RWPE2 (cell line): ENCODE measurements around the gene FARS2.

Source experiments
- ATAC-seq: fragments of 200-7000 bp; cut with Tn5 transposase; 3 replicates; pipeline ENCODE4 v1.9.1; 2021; ENCODE audit warnings: low read depth
- DNase-seq: peaks from one replicate; pipeline ENCODE4 v3.0.0-alpha.2; 2020; ENCODE audit warnings: low spot score
- H3K27ac ChIP-seq: fragments of 450-650 bp; 2 replicates; pipeline ENCODE4 v1.5.1; 2017; ENCODE audit warnings: mild to moderate bottlenecking; ENCODE audit not compliant: poor library complexity, severe bottlenecking
- H3K27me3 ChIP-seq: fragments of 250-450 bp; sonication (Bioruptor Pico); 2 replicates; pipeline ENCODE4 v1.5.1; 2021; ENCODE audit warnings: mild to moderate bottlenecking, moderate library complexity; ENCODE audit not compliant: insufficient read depth, poor library complexity, severe bottlenecking
- H3K36me3 ChIP-seq: fragments of 250-450 bp; sonication (Bioruptor Pico); 2 replicates; pipeline ENCODE4 v1.5.1; 2020; ENCODE audit warnings: low read depth, mild to moderate bottlenecking, moderate library complexity
- H3K4me1 ChIP-seq: fragments of 250-450 bp; sonication (Bioruptor Pico); 2 replicates; pipeline ENCODE4 v1.5.1; 2021; ENCODE audit warnings: mild to moderate bottlenecking, moderate library complexity; ENCODE audit not compliant: insufficient read depth, poor library complexity, severe bottlenecking
- H3K4me3 ChIP-seq: fragments of 250-450 bp; sonication (Bioruptor Pico); 2 replicates; pipeline ENCODE4 v1.5.1; 2021; ENCODE audit warnings: mild to moderate bottlenecking, moderate library complexity; ENCODE audit not compliant: severe bottlenecking
- H3K9me3 ChIP-seq: fragments of 250-450 bp; sonication (Bioruptor Pico); 2 replicates; pipeline ENCODE4 v1.5.1; 2021; ENCODE audit warnings: mild to moderate bottlenecking, moderate library complexity; ENCODE audit not compliant: severe bottlenecking
- TF ChIP-seq, protein P1 (sequence below): fragments of 450-650 bp; IDR thresholded peaks from one replicate; pipeline ENCODE4 v1.5.1; 2017; ENCODE audit warnings: mild to moderate bottlenecking, moderate library complexity; ENCODE audit not compliant: poor library complexity, severe bottlenecking

The FARS2 gene

DNA sequence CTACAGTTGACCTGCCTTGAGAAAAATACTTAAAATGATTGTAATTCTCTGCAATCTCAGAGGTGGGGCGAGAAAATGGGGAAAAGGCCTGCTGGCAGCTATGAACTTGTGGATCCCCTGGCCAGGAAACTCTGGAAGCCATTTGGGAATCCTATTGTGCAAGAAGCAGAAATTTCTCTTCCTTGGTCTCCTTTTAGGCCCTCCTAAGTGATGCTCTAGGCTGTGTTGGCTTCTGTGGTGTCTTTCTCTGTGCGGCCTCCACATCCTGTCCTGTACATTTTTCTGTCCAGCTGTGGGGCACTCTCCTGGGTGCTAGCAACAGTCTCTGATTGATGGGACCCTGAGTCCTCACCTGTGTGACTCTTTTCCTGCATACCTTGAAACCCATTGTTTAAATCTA lies 290.9 kb downstream of the FARS2 start:
- H3K4me3 ChIP-seq, result no peak overlapping the region
- no peaks in the 10 kb centered on the region for H3K36me3 ChIP-seq
- DNase-seq, result no peak
- H3K9me3 ChIP-seq, result no peaks in the 10 kb centered on the region
- no peak for ATAC-seq
- TF ChIP-seq, protein P1, sequence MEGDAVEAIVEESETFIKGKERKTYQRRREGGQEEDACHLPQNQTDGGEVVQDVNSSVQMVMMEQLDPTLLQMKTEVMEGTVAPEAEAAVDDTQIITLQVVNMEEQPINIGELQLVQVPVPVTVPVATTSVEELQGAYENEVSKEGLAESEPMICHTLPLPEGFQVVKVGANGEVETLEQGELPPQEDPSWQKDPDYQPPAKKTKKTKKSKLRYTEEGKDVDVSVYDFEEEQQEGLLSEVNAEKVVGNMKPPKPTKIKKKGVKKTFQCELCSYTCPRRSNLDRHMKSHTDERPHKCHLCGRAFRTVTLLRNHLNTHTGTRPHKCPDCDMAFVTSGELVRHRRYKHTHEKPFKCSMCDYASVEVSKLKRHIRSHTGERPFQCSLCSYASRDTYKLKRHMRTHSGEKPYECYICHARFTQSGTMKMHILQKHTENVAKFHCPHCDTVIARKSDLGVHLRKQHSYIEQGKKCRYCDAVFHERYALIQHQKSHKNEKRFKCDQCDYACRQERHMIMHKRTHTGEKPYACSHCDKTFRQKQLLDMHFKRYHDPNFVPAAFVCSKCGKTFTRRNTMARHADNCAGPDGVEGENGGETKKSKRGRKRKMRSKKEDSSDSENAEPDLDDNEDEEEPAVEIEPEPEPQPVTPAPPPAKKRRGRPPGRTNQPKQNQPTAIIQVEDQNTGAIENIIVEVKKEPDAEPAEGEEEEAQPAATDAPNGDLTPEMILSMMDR, result no peak
- H3K27ac ChIP-seq, result no peak overlapping the region
- H3K27me3 ChIP-seq, result no peaks in the 10 kb centered on the region
- no peaks in the 10 kb centered on the region for H3K4me1 ChIP-seq

DNA sequence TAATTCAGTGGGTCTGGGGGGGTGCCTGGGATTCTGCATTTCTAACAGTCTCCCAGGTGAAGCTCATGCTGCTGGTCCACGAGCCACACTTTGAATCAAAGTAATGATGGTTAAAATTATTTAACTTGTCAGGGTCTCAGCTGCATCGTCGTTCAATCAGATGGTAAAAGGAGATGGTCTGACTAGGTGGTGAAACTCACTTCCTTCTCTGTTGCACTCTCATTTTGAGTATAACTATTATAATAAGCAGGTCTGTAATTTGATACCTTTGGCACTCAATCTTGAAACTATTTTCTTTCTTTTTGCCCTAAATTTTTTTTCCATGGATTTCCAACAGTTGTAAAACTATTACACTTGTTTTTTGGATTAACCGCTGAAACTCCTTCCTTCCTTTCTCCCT lies 292.5 kb downstream of the FARS2 start:
- H3K27ac ChIP-seq, result no peak overlapping the region
- DNase-seq (no peak), ATAC-seq (no peak)
- H3K4me1 ChIP-seq, result no peaks in the 10 kb centered on the region
- no peaks in the 10 kb centered on the region for H3K36me3 ChIP-seq
- no peaks in the 10 kb centered on the region for H3K9me3 ChIP-seq
- no peak overlapping the region for H3K4me3 ChIP-seq
- TF ChIP-seq, protein P1, result no peak
- no peaks in the 10 kb centered on the region for H3K27me3 ChIP-seq

DNA sequence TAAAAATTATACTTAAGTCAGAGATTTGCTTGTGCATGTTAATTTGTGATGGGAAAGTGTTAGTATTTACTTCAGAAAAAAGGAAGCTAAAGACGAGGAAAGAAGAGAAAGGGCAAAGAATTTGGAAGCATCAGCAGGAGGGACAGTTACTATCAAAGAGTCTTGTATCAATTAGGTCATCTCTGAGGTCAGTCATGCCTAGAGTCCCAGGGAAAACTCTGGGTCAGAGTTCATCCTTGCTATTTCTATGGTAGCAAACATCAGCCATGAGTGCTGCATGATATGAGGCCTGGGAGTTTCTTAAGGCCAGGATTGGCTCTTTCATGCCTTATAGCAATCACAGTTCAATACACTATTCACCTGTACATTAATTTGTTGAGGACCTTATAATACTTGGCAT lies 292.9 kb downstream of the FARS2 start:
- Histone ChIP-seq H3K27ac (no peak overlapping the region), H3K9me3 (no peaks in the 10 kb centered on the region), H3K36me3 (no peaks in the 10 kb centered on the region), H3K4me1 (no peaks in the 10 kb centered on the region), H3K4me3 (no peak overlapping the region), H3K27me3 (no peaks in the 10 kb centered on the region)
- DNase-seq (no peak), ATAC-seq (no peak)
- TF ChIP-seq, protein P1, result no peak

DNA sequence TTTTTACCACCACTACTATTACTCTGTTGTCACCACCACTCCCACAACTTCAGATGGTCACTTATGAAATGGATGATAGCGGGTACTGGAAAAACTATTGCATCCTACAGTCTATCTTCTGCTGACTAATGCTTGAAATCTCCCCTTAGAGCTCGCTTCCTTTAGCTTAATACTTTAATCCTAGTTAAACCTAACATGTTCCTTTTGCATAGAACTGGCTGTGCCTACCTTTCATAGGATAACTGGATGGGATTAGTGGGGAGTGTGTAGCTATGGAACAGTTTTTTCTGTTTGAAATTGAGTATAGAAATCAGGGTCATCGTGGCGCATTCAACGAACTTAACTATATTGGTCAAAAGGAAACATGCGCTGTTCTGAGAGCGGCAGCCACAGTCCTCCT lies 294.7 kb downstream of the FARS2 start:
- Histone ChIP-seq H3K27me3 (no peaks in the 10 kb centered on the region), H3K9me3 (no peaks in the 10 kb centered on the region), H3K27ac (no peak overlapping the region), H3K36me3 (no peaks in the 10 kb centered on the region), H3K4me3 (no peak overlapping the region), H3K4me1 (no peaks in the 10 kb centered on the region)
- TF ChIP-seq, protein P1, result no peak
- no peak for ATAC-seq
- no peak for DNase-seq

DNA sequence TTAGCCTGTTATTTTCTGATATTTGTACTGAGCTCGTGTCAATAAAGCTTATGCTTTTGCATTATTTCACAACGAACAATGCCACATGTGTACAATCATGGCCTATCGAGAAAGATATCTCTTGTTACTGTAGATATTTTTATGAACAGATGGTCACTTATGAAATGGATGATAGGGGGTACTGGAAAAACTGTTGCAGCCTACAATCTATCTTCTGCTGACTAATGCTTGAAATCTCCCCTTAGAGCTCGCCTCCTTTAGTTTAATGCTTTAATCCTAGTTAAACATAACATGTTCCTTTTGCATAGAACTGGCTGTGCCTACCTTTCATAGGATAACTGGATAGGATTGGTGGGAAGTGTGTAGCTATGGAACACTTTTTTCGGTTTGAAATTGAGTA lies 296.2 kb downstream of the FARS2 start:
- H3K27ac ChIP-seq, result no peak overlapping the region
- ATAC-seq (no peak), DNase-seq (no peak)
- H3K36me3 ChIP-seq, result no peaks in the 10 kb centered on the region
- TF ChIP-seq, protein P1, result no peak
- no peak overlapping the region for H3K4me3 ChIP-seq
- H3K9me3 ChIP-seq, result no peaks in the 10 kb centered on the region
- H3K4me1 ChIP-seq, result no peaks in the 10 kb centered on the region
- no peaks in the 10 kb centered on the region for H3K27me3 ChIP-seq
